Measurements from ENCODE around the gene MYRIP.

Gene MYRIP

GRCh38 chr3:40299130-40299720 is 489.8 kb downstream of the MYRIP start:
- peak; percentile 28 for DNase-seq

- peak; percentile 98 for DNase-seq
Measured at GRCh38 chr3:40299721-40300335, 490.4 kb downstream of the MYRIP start.

GRCh38 chr3:40302784-40303183 is 493.4 kb downstream of the MYRIP start:
- no peak for DNase-seq

GRCh38 chr3:40304352-40304751 is 494.9 kb downstream of the MYRIP start:
- DNase-seq: no peak

- DNase-seq: no peak
Measured at GRCh38 chr3:40306336-40306735, 496.9 kb downstream of the MYRIP start.

- DNase-seq: no peak
Measured at GRCh38 chr3:40307176-40307575, 497.8 kb downstream of the MYRIP start.

GRCh38 chr3:40308725-40309417 is 499.5 kb downstream of the MYRIP start:
- no peak for DNase-seq

GRCh38 chr3:40309418-40309924 is 500.1 kb downstream of the MYRIP start, which contains the start of gene EIF1B:
Gene EIF1B (plus strand): TSS chr3:40309707. CDS start chr3:40309942, 235 bp downstream.
- DNase-seq: peak; percentile 93

Measured in GF-D8 (cell line).